K562 (cell line): Measurements from ENCODE around the gene RHEX. TPM values are rescaled to one million over a fixed set of nuclear protein-coding genes. Genes with fewer than 3 reads are reported as not detected.
A peak's percentile ranks its signal among the peaks of the same experiment; 100 is the strongest.

Source experiments
- ADNP ChIP-seq: fragments of 200-800 bp; sonication (Bioruptor generic); IDR thresholded peaks from 2 replicates; pipeline ENCODE4 v1.6.1; 2016; ENCODE audit warnings: missing genetic modification characterization, missing compliant biosample characterization
- BHLHE40 ChIP-seq: IDR thresholded peaks from 2 replicates; pipeline ENCODE4 v1.6.1; 2011; ENCODE audit warnings: low read length, improper control_type of control experiment
- C11orf30 ChIP-seq: fragments of 450-650 bp; IDR thresholded peaks from 2 replicates; pipeline ENCODE4 v1.6.1; 2016; ENCODE audit warnings: low read depth, mild to moderate bottlenecking
- ETV1 ChIP-seq: fragments of 450-650 bp; conservative IDR thresholded peaks from 2 replicates; pipeline ENCODE4 v1.6.1; 2016; ENCODE audit warnings: missing genetic modification characterization, control low read depth, low read depth, missing compliant biosample characterization
- EZH2 ChIP-seq: IDR thresholded peaks from 2 replicates; pipeline ENCODE4 v1.6.1; 2012; ENCODE audit warnings: low read depth, mild to moderate bottlenecking, inconsistent platforms, low read length, borderline replicate concordance
- FIP1L1 ChIP-seq: fragments of 200-400 bp; formaldehyde crosslinking; IDR thresholded peaks from 2 replicates; pipeline ENCODE4 v1.6.1; 2018; ENCODE audit warnings: mild to moderate bottlenecking, low read depth, low read length; ENCODE audit not compliant: poor library complexity, severe bottlenecking
- GABPA ChIP-seq: fragments of 200-800 bp; sonication (Bioruptor generic); conservative IDR thresholded peaks from 2 replicates; pipeline ENCODE4 v1.6.1; 2016; ENCODE audit warnings: low read depth, missing genetic modification characterization, missing compliant biosample characterization
- NEUROD1 ChIP-seq: fragments of 150-350 bp; IDR thresholded peaks from 2 replicates; pipeline ENCODE4 v1.6.1; 2014; ENCODE audit warnings: borderline replicate concordance, low read length, low read depth; ENCODE audit not compliant: partially characterized antibody
- RCOR1 ChIP-seq, 2 experiments: IDR thresholded peaks; 2 replicates each; pipeline ENCODE4 v1.6.1; 2012; ENCODE audit warnings: low read depth in 2 of 2, low read length in 2 of 2, borderline replicate concordance in 1 of 2, improper control_type of control experiment in 1 of 2
- SAFB ChIP-seq: fragments of 200-400 bp; formaldehyde crosslinking; IDR thresholded peaks from 2 replicates; pipeline ENCODE4 v1.6.1; 2017; ENCODE audit warnings: low read depth, low read length, borderline replicate concordance
- TAF15 ChIP-seq: fragments of 200-400 bp; formaldehyde crosslinking; IDR thresholded peaks from 2 replicates; pipeline ENCODE4 v1.6.1; 2017; ENCODE audit warnings: mild to moderate bottlenecking, low read depth, low read length, moderate library complexity
- TARDBP ChIP-seq: fragments of 450-650 bp; IDR thresholded peaks from 2 replicates; pipeline ENCODE4 v1.6.1; 2016
- XRCC5 ChIP-seq: fragments of 200-400 bp; formaldehyde crosslinking; IDR thresholded peaks from 2 replicates; pipeline ENCODE4 v1.6.1; 2017; ENCODE audit warnings: low read depth, mild to moderate bottlenecking, low read length
- ZNF507 ChIP-seq: conservative IDR thresholded peaks from 2 replicates; pipeline ENCODE4 v1.6.1; 2017; ENCODE audit warnings: missing genetic modification characterization, missing compliant biosample characterization
- polyA plus RNA-seq, 8 experiments: library from polyadenylated mRNA; depleted of rRNA in 4 of 8; stranded (reverse) in 5 of 8; unstranded in 3 of 8; fragments of >200 nt; fragmentation: Nextera tagmentation in 2 of 8; fragmentation: Illumina TruSeq in 1 of 8; extraction: Ambion mirVana in 2 of 8; extraction: Trizol in 1 of 8; gene quantifications; 2 replicates each; pipeline versions ENCODE4 v1.2.1 to v1.2.3, GENCODE V29; 2011 to 2014; ENCODE audit warnings: inconsistent platforms in 1 of 8, missing spikeins in 1 of 8
- total RNA-seq, 7 experiments: library from RNA; depleted of rRNA in 6 of 7; stranded (reverse); fragments of >200 nt in 6 of 7; fragmentation: Illumina TruSeq in 2 of 7; extraction: Trizol in 2 of 7; gene quantifications; 2 replicates each; pipeline versions ENCODE4 v1.2.1 to v1.2.3, GENCODE V29; 2011 to 2021; ENCODE audit warnings: low replicate concordance in 1 of 7
- TF ChIP-seq, protein P1 (sequence below), 2 experiments: IDR thresholded peaks; 2 replicates each; pipeline ENCODE4 v1.6.1; 2012; ENCODE audit warnings: improper control_type of control experiment in 2 of 2, low read depth in 2 of 2, low read length in 2 of 2, borderline replicate concordance in 1 of 2
- TF ChIP-seq, protein P2 (sequence below): fragments of 250-450 bp; sonication (Bioruptor Pico); IDR thresholded peaks from 2 replicates; pipeline ENCODE4 v1.8.0; 2021; ENCODE audit warnings: moderate library complexity, mild to moderate bottlenecking, inconsistent platforms
- TF ChIP-seq, protein P3 (sequence below): fragments of 450-650 bp; formaldehyde crosslinking; IDR thresholded peaks from 2 replicates; pipeline ENCODE4 v1.4.0; 2020; ENCODE audit warnings: mild to moderate bottlenecking, moderate library complexity
- TF ChIP-seq, protein P4 (sequence below): sonication (generic); formaldehyde crosslinking; IDR thresholded peaks from 2 replicates; pipeline ENCODE4 v1.9.0; 2022; ENCODE audit warnings: mild to moderate bottlenecking, missing genetic modification reagents
- TF ChIP-seq, protein P5 (sequence below): sonication (generic); formaldehyde crosslinking; IDR thresholded peaks from 2 replicates; pipeline ENCODE4 v1.8.0; 2022; ENCODE audit warnings: mild to moderate bottlenecking, low read depth, missing genetic modification reagents

RHEX gene
- total and polyA plus RNA-seq, 9 of the 15 experiments (the other 6 are each of a cell fraction or from before 2014, with no cell fraction given) = not detected

DNA sequence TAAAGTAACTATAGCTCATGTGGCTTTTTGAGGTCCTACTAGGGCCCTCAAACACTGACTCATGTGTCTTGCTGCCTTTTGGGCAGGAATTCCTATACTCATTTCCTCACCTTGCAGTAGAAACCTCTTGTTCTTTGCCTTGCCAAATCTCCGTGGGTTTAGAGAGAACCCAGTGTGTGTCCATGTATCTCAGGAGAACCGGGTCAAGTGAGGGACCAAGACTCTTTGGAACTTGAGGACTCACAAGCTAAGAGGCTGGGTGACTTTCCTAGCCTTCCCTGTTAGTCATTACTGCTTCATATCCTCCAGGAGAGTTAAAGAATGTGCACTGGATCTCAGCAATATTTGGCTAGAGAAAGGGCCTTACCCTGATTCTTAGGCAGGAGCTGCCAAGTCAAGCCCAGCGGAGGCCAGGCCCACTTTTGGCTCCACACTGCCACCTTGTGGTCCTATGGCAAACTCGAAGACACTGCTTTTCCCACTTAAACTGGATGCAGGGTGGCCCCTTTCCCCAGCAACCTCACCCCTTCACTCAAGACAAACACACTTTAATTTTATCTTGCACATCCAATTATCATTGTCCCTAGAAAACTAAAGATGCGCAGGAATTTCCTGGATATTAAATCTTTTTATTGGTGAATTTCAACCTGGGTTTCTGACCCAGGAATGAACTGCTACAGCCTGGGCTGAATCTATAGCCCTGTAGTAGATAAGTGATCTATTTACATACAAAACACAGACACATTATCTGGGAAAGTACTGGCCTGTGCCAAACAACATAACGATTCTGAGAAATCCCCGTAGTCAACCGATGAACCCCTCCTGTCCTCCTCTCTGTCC is 53.6 kb downstream of the RHEX start (continued):
- TF ChIP-seq, protein P1, sequence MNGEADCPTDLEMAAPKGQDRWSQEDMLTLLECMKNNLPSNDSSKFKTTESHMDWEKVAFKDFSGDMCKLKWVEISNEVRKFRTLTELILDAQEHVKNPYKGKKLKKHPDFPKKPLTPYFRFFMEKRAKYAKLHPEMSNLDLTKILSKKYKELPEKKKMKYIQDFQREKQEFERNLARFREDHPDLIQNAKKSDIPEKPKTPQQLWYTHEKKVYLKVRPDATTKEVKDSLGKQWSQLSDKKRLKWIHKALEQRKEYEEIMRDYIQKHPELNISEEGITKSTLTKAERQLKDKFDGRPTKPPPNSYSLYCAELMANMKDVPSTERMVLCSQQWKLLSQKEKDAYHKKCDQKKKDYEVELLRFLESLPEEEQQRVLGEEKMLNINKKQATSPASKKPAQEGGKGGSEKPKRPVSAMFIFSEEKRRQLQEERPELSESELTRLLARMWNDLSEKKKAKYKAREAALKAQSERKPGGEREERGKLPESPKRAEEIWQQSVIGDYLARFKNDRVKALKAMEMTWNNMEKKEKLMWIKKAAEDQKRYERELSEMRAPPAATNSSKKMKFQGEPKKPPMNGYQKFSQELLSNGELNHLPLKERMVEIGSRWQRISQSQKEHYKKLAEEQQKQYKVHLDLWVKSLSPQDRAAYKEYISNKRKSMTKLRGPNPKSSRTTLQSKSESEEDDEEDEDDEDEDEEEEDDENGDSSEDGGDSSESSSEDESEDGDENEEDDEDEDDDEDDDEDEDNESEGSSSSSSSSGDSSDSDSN (IDR thresholded peaks at IDR 0.05; ENCODE audit: borderline replicate concordance in 1 of 2, low read depth in 2 of 2, low read length in 2 of 2) = 0 out of 4 replicates have a peak, but pooled peaks of 1 of the 2 experiments have one; percentile 29
- TF ChIP-seq NEUROD1 (no peak), BHLHE40 (peak; percentile 48; the same call in 1 of the 2 replicates), ETV1 (tag) (no peak), TAF15 (no peak), TARDBP (peak; percentile 28; the same call in 1 of the 2 replicates), EZH2 (no peak), RCOR1 (IDR thresholded peaks at IDR 0.05; ENCODE audit: borderline replicate concordance in 1 of 2, low read depth in 2 of 2, low read length in 2 of 2) (peak in 1 of 2 experiments; percentile 50; a peak in 1 of 4 replicates), FIP1L1 (no peak), ZNF507 (tag) (no peak), ADNP (tag) (no peak), SAFB (no peak), GABPA (tag) (no peak), XRCC5 (0 out of 2 replicates have a peak, but pooled peaks have one; percentile 73), C11orf30 (no peak)
- TF ChIP-seq, protein P2, sequence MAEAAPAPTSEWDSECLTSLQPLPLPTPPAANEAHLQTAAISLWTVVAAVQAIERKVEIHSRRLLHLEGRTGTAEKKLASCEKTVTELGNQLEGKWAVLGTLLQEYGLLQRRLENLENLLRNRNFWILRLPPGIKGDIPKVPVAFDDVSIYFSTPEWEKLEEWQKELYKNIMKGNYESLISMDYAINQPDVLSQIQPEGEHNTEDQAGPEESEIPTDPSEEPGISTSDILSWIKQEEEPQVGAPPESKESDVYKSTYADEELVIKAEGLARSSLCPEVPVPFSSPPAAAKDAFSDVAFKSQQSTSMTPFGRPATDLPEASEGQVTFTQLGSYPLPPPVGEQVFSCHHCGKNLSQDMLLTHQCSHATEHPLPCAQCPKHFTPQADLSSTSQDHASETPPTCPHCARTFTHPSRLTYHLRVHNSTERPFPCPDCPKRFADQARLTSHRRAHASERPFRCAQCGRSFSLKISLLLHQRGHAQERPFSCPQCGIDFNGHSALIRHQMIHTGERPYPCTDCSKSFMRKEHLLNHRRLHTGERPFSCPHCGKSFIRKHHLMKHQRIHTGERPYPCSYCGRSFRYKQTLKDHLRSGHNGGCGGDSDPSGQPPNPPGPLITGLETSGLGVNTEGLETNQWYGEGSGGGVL = no peak
- TF ChIP-seq, protein P3, sequence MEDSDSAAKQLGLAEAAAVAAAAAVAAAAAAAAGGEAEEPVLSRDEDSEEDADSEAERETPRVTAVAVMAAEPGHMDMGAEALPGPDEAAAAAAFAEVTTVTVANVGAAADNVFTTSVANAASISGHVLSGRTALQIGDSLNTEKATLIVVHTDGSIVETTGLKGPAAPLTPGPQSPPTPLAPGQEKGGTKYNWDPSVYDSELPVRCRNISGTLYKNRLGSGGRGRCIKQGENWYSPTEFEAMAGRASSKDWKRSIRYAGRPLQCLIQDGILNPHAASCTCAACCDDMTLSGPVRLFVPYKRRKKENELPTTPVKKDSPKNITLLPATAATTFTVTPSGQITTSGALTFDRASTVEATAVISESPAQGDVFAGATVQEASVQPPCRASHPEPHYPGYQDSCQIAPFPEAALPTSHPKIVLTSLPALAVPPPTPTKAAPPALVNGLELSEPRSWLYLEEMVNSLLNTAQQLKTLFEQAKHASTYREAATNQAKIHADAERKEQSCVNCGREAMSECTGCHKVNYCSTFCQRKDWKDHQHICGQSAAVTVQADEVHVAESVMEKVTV (CRISPR knock-in tag) = peak; percentile 97
- TF ChIP-seq, protein P4, sequence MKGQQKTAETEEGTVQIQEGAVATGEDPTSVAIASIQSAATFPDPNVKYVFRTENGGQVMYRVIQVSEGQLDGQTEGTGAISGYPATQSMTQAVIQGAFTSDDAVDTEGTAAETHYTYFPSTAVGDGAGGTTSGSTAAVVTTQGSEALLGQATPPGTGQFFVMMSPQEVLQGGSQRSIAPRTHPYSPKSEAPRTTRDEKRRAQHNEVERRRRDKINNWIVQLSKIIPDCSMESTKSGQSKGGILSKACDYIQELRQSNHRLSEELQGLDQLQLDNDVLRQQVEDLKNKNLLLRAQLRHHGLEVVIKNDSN = no peak
- TF ChIP-seq, protein P5, sequence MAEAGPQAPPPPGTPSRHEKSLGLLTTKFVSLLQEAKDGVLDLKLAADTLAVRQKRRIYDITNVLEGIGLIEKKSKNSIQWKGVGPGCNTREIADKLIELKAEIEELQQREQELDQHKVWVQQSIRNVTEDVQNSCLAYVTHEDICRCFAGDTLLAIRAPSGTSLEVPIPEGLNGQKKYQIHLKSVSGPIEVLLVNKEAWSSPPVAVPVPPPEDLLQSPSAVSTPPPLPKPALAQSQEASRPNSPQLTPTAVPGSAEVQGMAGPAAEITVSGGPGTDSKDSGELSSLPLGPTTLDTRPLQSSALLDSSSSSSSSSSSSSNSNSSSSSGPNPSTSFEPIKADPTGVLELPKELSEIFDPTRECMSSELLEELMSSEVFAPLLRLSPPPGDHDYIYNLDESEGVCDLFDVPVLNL = no peak
